ENCODE results near the gene TMCO1.
"Not testable (repeated sequence)": the region's sequence is repeated elsewhere in the genome, so short reads cannot be mapped to it uniquely, and the experiment has no call there.

The TMCO1 gene

GRCh38 chr1:165683848-165684485 lies 84.7 kb downstream of the TMCO1 start:
- DNase-seq, result no peak

- not testable (repeated sequence) for DNase-seq
Observed at GRCh38 chr1:165680773-165681172, 87.9 kb downstream of the TMCO1 start.

GRCh38 chr1:165680303-165680702 lies 88.4 kb downstream of the TMCO1 start:
- no peak for DNase-seq

DNA sequence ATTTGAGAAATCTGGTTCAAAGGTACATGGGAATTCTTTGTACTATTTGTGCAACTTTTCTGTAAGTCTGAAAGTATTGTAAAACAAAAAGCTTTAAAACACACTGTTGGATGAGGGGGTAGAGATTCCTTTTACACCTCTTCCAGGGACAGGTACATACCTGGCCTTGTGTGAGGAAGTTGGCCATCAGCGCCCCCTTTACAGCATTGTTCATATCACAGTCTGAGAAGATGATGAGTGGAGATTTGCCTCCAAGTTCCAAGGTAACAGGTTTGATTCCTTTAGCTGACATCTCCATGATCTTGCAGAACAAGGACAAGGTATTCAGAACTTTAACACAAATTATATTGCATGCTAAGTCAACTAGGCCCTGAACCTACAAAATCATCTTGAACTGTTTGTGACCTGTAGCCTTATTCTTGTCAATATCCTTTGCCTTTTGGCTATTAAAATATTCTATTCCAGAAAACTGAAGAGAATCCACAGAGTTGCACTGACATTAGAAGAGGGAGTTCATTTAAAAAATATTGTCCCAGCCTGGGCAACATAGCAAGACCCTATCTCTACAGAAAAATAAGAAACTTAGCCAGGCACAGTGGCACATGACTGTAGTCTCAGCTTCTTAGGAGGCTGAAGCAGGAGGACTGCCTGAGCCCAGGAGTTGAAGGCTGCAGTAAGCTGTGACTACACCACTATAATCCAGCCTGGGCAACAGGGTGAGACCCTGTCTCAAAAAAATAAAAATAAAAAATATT lies 89.2 kb downstream of the TMCO1 start:
- DNase-seq, result no peak

DNA sequence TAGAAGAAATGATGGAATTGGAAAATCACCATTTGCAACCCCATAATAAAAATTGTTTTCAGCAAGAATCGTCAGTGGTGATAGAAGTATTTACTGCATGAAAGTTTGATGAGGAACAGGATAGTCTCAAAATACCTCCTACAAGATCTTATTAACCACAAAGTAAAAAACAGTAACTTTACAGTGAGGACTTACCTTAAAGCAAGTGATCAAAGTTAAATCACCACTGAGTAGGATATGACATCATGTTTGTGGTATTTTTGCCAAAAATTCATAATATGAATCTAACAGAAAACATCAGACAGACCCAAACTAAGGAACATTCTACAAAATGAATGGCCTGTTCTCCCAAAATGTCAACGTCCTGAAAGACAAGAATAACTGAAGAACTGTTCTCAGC lies 90.2 kb downstream of the TMCO1 start:
- no peak for DNase-seq

Data from NCI-H82 (cell line).